Subcutaneous adipose tissue (tissue), 4 donors: ENCODE data around the gene HNMT. TPM values are rescaled to one million over a fixed set of nuclear protein-coding genes. Genes with fewer than 3 reads are reported as not detected.

ENCODE experiments used
- CTCF ChIP-seq: fragments of 450-650 bp; IDR thresholded peaks from one replicate; pipeline ENCODE4 v1.5.1; 2016; ENCODE audit warnings: low read depth, mild to moderate bottlenecking, control low read depth, antibody characterized with exemption, moderate library complexity
- total RNA-seq, 4 donors: library from RNA; depleted of rRNA; stranded (reverse); fragments of >200 nt; gene quantifications; one replicate each; pipeline ENCODE4 v1.1.0, GENCODE V29; 2016

The HNMT gene
- total RNA-seq, 4 donors from 2014 or later = 135 to 329 (median 220) TPM

GRCh38 chr2:137977790-137978189 is 13.5 kb downstream of the HNMT start:
- TF ChIP-seq CTCF = no peak

- no peak for TF ChIP-seq CTCF
Observed at GRCh38 chr2:137980459-137980858, 16.2 kb downstream of the HNMT start.

GRCh38 chr2:137981112-137981656 is 16.9 kb downstream of the HNMT start:
- no peak for TF ChIP-seq CTCF

GRCh38 chr2:137983581-137983980 is 19.3 kb downstream of the HNMT start:
- TF ChIP-seq CTCF = no peak

GRCh38 chr2:137986268-137986667 is 22.0 kb downstream of the HNMT start:
- TF ChIP-seq CTCF = no peak

- TF ChIP-seq CTCF = no peak
Observed at GRCh38 chr2:137987011-137987410, 22.7 kb downstream of the HNMT start.

GRCh38 chr2:137991078-137991477 is 26.8 kb downstream of the HNMT start:
- no peak for TF ChIP-seq CTCF
